DOHH2 (cell line): Measurements from ENCODE around the gene GLRX.

ENCODE experiments used
- EZH2phosphoT487 ChIP-seq: fragments of 200-600 bp; sonication (generic); IDR thresholded peaks from 2 replicates; pipeline ENCODE4 v1.6.1; 2017; ENCODE audit warnings: borderline replicate concordance, mild to moderate bottlenecking, antibody characterized with exemption, low read length, moderate library complexity, mixed read lengths
- TF ChIP-seq, protein P1 (sequence below): fragments of 200-600 bp; sonication (generic); IDR thresholded peaks from one replicate; pipeline ENCODE4 v1.5.1; 2014; ENCODE audit warnings: antibody characterized with exemption, mild to moderate bottlenecking, low read depth, low read length; ENCODE audit not compliant: poor library complexity, severe bottlenecking

DNA sequence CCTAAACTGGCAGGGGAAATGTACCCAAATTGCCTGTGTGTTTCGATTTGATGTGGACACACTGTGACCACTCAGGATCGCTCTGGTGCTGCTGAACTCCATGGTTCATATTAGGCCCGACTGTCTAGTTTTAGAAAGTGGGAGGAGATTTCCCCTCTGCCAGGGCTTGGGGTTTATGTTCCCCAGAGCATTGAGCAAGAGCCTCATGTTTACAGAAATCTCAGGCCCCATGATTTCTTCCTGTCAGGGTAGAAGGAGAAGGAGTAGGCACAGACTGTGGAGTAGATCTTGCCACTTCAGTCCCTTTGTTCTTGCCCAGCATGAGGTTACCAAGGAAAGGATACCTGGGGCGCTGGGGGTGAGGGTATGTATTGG lies 40.8 kb upstream of the GLRX start:
- TF ChIP-seq, protein P1, sequence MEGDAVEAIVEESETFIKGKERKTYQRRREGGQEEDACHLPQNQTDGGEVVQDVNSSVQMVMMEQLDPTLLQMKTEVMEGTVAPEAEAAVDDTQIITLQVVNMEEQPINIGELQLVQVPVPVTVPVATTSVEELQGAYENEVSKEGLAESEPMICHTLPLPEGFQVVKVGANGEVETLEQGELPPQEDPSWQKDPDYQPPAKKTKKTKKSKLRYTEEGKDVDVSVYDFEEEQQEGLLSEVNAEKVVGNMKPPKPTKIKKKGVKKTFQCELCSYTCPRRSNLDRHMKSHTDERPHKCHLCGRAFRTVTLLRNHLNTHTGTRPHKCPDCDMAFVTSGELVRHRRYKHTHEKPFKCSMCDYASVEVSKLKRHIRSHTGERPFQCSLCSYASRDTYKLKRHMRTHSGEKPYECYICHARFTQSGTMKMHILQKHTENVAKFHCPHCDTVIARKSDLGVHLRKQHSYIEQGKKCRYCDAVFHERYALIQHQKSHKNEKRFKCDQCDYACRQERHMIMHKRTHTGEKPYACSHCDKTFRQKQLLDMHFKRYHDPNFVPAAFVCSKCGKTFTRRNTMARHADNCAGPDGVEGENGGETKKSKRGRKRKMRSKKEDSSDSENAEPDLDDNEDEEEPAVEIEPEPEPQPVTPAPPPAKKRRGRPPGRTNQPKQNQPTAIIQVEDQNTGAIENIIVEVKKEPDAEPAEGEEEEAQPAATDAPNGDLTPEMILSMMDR = no peak
- no peak for TF ChIP-seq EZH2phosphoT487
